Panc1 (cell line): ENCODE results near the gene PPDPF.

ENCODE experiments used
- POLR2AphosphoS5 ChIP-seq: IDR thresholded peaks from 2 replicates; pipeline ENCODE4 v1.6.1; 2012; ENCODE audit warnings: mild to moderate bottlenecking, low read depth, low read length, moderate library complexity
- TF ChIP-seq, protein P1 (sequence below): fragments of 450-650 bp; IDR thresholded peaks from 2 replicates; pipeline ENCODE4 v1.5.1; 2017; ENCODE audit warnings: mild to moderate bottlenecking
- TF ChIP-seq, protein P2 (sequence below), 2 experiments: IDR thresholded peaks; 2 replicates each; pipeline ENCODE4 v1.6.1; 2011 to 2012; ENCODE audit warnings: low read depth in 2 of 2, control low read depth in 1 of 2, low read length in 1 of 2, mild to moderate bottlenecking in 1 of 2, moderate library complexity in 1 of 2; ENCODE audit not compliant: insufficient read depth in 1 of 2

GRCh38 chr20:63499338-63499969, 21.1 kb upstream of the PPDPF start:
- TF ChIP-seq, protein P1, sequence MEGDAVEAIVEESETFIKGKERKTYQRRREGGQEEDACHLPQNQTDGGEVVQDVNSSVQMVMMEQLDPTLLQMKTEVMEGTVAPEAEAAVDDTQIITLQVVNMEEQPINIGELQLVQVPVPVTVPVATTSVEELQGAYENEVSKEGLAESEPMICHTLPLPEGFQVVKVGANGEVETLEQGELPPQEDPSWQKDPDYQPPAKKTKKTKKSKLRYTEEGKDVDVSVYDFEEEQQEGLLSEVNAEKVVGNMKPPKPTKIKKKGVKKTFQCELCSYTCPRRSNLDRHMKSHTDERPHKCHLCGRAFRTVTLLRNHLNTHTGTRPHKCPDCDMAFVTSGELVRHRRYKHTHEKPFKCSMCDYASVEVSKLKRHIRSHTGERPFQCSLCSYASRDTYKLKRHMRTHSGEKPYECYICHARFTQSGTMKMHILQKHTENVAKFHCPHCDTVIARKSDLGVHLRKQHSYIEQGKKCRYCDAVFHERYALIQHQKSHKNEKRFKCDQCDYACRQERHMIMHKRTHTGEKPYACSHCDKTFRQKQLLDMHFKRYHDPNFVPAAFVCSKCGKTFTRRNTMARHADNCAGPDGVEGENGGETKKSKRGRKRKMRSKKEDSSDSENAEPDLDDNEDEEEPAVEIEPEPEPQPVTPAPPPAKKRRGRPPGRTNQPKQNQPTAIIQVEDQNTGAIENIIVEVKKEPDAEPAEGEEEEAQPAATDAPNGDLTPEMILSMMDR: no peak
- no peak for TF ChIP-seq POLR2AphosphoS5
- TF ChIP-seq, protein P2, sequence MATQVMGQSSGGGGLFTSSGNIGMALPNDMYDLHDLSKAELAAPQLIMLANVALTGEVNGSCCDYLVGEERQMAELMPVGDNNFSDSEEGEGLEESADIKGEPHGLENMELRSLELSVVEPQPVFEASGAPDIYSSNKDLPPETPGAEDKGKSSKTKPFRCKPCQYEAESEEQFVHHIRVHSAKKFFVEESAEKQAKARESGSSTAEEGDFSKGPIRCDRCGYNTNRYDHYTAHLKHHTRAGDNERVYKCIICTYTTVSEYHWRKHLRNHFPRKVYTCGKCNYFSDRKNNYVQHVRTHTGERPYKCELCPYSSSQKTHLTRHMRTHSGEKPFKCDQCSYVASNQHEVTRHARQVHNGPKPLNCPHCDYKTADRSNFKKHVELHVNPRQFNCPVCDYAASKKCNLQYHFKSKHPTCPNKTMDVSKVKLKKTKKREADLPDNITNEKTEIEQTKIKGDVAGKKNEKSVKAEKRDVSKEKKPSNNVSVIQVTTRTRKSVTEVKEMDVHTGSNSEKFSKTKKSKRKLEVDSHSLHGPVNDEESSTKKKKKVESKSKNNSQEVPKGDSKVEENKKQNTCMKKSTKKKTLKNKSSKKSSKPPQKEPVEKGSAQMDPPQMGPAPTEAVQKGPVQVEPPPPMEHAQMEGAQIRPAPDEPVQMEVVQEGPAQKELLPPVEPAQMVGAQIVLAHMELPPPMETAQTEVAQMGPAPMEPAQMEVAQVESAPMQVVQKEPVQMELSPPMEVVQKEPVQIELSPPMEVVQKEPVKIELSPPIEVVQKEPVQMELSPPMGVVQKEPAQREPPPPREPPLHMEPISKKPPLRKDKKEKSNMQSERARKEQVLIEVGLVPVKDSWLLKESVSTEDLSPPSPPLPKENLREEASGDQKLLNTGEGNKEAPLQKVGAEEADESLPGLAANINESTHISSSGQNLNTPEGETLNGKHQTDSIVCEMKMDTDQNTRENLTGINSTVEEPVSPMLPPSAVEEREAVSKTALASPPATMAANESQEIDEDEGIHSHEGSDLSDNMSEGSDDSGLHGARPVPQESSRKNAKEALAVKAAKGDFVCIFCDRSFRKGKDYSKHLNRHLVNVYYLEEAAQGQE (IDR thresholded peaks at IDR 0.05; ENCODE audit: insufficient read depth in 1 of 2, low read depth in 2 of 2, low read length in 1 of 2): no peak
